Naive thymus-derived CD8-positive, alpha-beta T cell (primary cell): ENCODE results near the gene OR2A14. TPM values are rescaled to one million over a fixed set of nuclear protein-coding genes. Genes with fewer than 3 reads are reported as not detected.
"Not testable (repeated sequence)": the region's sequence is repeated elsewhere in the genome, so short reads cannot be mapped to it uniquely, and the experiment has no call there.

Source experiments
- ATAC-seq, 2 donors: fragments of 150-1000 bp; cut with Tn5 transposase in 1 of 2; sonication (Bioruptor Pico), chemical (Tn5 transposase) in 1 of 2; 1 replicate in 1 of 2; 2 replicates in 1 of 2; pipeline ENCODE4 v1.10.0; 2021; ENCODE audit warnings: mild to moderate bottlenecking in 2 of 2, moderate library complexity in 2 of 2
- POLR2A ChIA-PET: fragments of 350-600 bp; sonication (Branson Sonifier 250); formaldehyde crosslinking; loops from one replicate; lab custom pipeline; 2021; ENCODE audit warnings: antibody characterized with exemption; lab: Charles Lee
- DNase-seq, 10 donors: peaks; one replicate each; pipeline versions ENCODE4 v3.0.0 to v3.0.0-alpha.2; 2020 to 2022
- H3K27ac Mint-ChIP-seq, 10 donors: one replicate each; pipeline ENCODE4 v1.8.0; 2020 to 2022; ENCODE audit warnings: mild to moderate bottlenecking in 10 of 10, mixed read lengths in 10 of 10, moderate library complexity in 4 of 10, inconsistent platforms in 1 of 10
- H3K27me3 Mint-ChIP-seq, 5 donors: one replicate each; pipeline ENCODE4 v1.8.0; 2021 to 2022; ENCODE audit warnings: mixed read lengths in 5 of 5
- H3K36me3 Mint-ChIP-seq, 3 donors: one replicate each; pipeline ENCODE4 v1.8.0; 2020 to 2022; ENCODE audit warnings: mixed read lengths in 3 of 3, mild to moderate bottlenecking in 2 of 3, inconsistent platforms in 1 of 3
- H3K4me1 Mint-ChIP-seq, 4 donors: one replicate each; pipeline ENCODE4 v1.8.0; 2021 to 2022; ENCODE audit warnings: mixed read lengths in 4 of 4
- H3K4me3 Mint-ChIP-seq, 10 donors: one replicate each; pipeline ENCODE4 v1.8.0; 2020 to 2022; ENCODE audit warnings: mild to moderate bottlenecking in 10 of 10, mixed read lengths in 10 of 10, moderate library complexity in 6 of 10, inconsistent platforms in 1 of 10
- H3K9me3 Mint-ChIP-seq, 9 donors: one replicate each; pipeline ENCODE4 v1.8.0; 2020 to 2022; ENCODE audit warnings: mixed read lengths in 9 of 9, mild to moderate bottlenecking in 3 of 9, inconsistent platforms in 1 of 9, moderate library complexity in 1 of 9
- polyA plus RNA-seq, 3 donors: library from polyadenylated mRNA; unstranded; fragments of 300-500 nt; fragmentation: Illumina TruSeq; gene quantifications; one replicate each; pipeline ENCODE4 v1.2.3, GENCODE V29; 2021
- total RNA-seq, 8 experiments: library from RNA in 2 of 8; stranded (reverse) in 2 of 8; gene quantifications; one replicate each; pipeline ENCODE4 v1.2.3 and lab custom pipeline; 2021 to 2026

The OR2A14 gene
- total and polyA plus RNA-seq, 5 experiments from 2014 or later, result not detected

DNA sequence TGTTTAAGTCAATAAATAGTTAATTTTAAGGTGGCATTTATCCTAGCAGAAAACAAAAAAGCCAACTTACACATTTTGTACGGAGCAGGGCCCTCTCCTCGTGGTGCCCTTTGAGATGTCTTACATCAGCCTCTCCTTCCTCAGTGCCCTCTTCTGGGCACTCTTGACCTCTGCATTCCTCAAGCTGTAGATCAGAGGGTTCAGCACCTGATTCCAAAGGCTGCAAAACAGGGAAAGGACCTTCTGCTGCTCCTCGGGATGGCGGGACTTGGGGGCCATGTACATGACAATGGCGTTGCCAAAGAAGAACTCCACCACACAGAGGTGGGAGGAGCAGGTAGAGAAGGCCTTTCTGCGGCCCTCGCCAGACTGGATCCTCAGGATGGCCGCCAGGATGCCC is 4.6 kb upstream of the OR2A14 start:
- Mint-ChIP-seq H3K9me3 (peaks cover 0 to 5% (median 0%) of the 10 kb centered on the region in 9 donors), H3K36me3 (peaks cover 0 to 3% (median 0%) of the 10 kb centered on the region in 3 donors), H3K4me1 (no peaks in the 10 kb centered on the region), H3K27ac (no peak overlapping the region), H3K27me3 (peaks cover 0 to 8% (median 2%) of the 10 kb centered on the region in 5 donors), H3K4me3 (no peak overlapping the region)
- POLR2A ChIA-PET, result no interaction called here
- DNase-seq (no peak), ATAC-seq (no peak)

DNA sequence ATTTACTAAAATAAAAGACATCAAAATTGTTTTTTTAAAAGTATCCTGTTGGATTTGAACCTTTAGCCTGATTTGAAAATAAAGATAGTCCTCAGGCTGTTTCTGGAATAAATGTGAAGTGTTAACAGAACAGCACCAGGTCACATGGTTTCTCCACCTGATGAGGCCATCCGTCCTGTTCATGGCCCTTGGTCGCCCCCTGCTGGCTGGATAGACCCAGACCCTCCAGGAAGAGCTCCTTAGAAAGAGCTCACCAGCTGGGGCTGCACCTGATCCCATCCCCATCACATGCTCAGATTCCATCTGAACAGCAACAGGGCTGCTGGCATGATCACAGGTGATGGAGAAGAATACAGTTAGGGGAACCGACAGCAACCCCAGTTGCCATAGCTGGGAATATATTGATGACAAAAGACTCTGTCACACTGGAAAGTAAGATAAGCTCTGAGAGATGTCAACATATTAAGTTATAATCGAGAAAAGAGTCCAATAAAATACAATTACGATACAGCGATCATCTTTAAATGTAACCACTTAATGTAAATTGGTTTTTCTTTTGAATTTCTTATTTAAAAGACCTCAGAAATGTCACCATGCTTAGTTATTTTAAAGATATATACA is 4.8 kb downstream of the OR2A14 start:
- Mint-ChIP-seq H3K36me3 (no peaks in the 10 kb centered on the region), H3K4me1 (peaks cover 0 to 2% (median 0%) of the 10 kb centered on the region in 4 donors), H3K4me3 (no peak overlapping the region), H3K27me3 (peaks cover 3 to 10% (median 9%) of the 10 kb centered on the region in 5 donors), H3K9me3 (no peaks in the 10 kb centered on the region), H3K27ac (peak overlapping the region in 1 of 10 donors; percentile 66)
- peak; percentile 68 to 93 (median 82) for DNase-seq
- POLR2A ChIA-PET, result no interaction called here
- peak; percentile 100 for ATAC-seq

DNA sequence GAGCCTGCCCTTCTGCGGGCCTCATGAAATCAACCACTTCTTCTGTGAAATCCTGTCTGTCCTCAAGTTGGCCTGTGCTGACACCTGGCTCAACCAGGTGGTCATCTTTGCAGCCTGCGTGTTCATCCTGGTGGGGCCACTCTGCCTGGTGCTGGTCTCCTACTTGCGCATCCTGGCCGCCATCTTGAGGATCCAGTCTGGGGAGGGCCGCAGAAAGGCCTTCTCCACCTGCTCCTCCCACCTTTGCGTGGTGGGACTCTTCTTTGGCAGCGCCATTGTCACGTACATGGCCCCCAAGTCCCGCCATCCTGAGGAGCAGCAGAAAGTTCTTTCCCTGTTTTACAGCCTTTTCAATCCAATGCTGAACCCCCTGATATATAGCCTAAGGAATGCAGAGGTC is 6.6 kb downstream of the OR2A14 start:
- H3K4me3 Mint-ChIP-seq, POLR2A ChIA-PET, H3K9me3 Mint-ChIP-seq, H3K4me1 Mint-ChIP-seq, ATAC-seq, H3K36me3 Mint-ChIP-seq, DNase-seq: not testable (repeated sequence)
- H3K27ac Mint-ChIP-seq, result peak overlapping the region in 1 of 10 donors; percentile 43
- peaks cover 3 to 10% (median 9%) of the 10 kb centered on the region in 5 donors for H3K27me3 Mint-ChIP-seq

DNA sequence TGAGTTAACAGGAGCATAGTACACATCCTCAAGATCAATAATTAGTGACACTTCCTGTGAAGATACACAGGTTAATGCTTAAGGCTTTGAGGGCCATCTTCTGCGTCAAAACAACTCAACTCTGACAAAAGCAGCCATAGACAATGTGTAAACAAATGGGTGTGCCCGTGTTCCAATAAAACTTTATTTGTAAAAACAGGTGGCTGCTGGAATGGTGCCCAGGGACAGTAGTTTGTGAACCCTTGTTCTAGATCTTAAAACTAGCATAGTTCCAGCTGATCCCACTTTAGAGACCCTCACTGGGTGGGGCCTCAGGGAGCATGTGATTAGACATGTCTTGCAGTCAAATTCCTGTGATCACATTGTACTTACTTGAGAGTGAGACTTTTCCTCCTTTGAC is 7.8 kb downstream of the OR2A14 start:
- ATAC-seq, result no peak
- H3K9me3 Mint-ChIP-seq, result no peaks in the 10 kb centered on the region
- peaks cover 3 to 10% (median 9%) of the 10 kb centered on the region in 5 donors for H3K27me3 Mint-ChIP-seq

DNA sequence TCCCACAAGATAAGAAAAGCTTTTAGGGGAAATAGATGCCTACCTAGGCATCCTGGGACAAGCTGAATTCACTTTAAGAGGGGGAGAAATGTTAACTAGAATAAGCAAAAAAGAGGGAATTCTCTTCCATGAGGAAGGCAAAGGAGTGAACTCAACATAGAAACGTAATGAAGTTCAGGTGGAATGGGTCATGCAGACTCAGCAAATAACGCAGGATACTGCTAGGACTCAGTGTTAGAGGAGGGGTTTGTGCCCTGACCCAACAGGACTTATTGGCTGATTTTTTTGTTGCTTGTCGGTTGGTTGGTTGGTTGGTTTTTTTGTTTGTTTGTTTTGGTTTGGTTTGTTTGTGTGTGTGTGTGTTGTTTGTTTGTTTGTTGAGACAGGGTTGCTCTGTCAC is 9.3 kb downstream of the OR2A14 start:
- no peak for DNase-seq
- Mint-ChIP-seq H3K4me3 (no peak overlapping the region), H3K27me3 (peaks cover 3 to 10% (median 9%) of the 10 kb centered on the region in 5 donors), H3K36me3 (no peaks in the 10 kb centered on the region), H3K9me3 (no peaks in the 10 kb centered on the region), H3K4me1 (peaks cover 0 to 2% (median 0%) of the 10 kb centered on the region in 4 donors), H3K27ac (peak overlapping the region in 1 of 10 donors; percentile 12)
- no peak for ATAC-seq
- POLR2A ChIA-PET, result no interaction called here

More for the DNA sequence above, 7.8 kb downstream of the OR2A14 start:
- Mint-ChIP-seq H3K4me3 (no peak overlapping the region), H3K36me3 (no peaks in the 10 kb centered on the region), H3K4me1 (peaks cover 0 to 2% (median 0%) of the 10 kb centered on the region in 4 donors), H3K27ac (no peak overlapping the region)
- DNase-seq, result no peak
- POLR2A ChIA-PET, result no interaction called here

DNA sequence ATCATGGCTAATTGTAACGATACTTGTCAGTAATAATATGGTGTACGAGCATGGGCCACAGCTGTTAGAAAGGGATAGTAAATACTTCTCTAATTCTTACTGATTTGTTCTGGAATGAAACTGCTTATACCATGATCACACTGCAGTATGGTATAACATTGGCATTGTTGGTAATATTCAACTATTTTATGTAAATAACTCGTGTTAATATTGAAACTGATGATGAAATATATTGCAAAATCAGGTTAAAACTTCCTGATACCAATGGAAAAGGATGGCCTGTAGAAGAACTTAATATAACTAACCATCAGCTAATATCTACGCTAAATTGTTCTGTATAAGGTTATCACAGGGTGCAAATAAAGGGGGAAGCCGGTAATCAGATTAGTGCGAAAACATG is 10.3 kb downstream of the OR2A14 start:
- H3K4me3 Mint-ChIP-seq, result no peak overlapping the region
- H3K36me3 Mint-ChIP-seq, result no peaks in the 10 kb centered on the region
- ATAC-seq (no peak), DNase-seq (no peak)
- H3K27me3 Mint-ChIP-seq, result peaks cover 3 to 10% (median 8%) of the 10 kb centered on the region in 5 donors
- POLR2A ChIA-PET, result no interaction called here
- H3K27ac Mint-ChIP-seq, result no peak overlapping the region
- no peaks in the 10 kb centered on the region for H3K4me1 Mint-ChIP-seq
- H3K9me3 Mint-ChIP-seq, result no peaks in the 10 kb centered on the region

DNA sequence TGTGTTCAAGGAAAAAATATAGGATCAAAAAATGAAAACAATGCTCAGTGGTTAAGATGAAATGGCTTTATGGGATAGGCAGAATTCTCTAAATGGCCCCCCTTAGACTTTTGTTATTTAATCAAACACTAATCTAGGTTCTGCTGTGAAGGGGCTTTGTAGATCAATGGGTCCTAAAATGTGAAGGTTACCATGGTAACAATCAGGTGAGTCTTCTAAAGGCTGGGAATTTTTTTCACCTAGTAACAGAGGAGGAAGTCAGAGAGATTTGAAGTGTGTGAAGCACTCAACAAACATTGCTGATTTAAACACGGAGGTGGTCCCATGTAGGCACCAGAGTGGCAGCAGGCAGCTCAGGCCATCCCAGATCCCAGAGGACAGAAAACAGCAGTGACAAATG is 11.1 kb downstream of the OR2A14 start:
- no peak for ATAC-seq
- Mint-ChIP-seq H3K27me3 (peaks cover 1 to 9% (median 6%) of the 10 kb centered on the region in 5 donors), H3K4me3 (no peak overlapping the region), H3K36me3 (no peaks in the 10 kb centered on the region), H3K9me3 (no peaks in the 10 kb centered on the region), H3K27ac (no peak overlapping the region), H3K4me1 (no peaks in the 10 kb centered on the region)
- POLR2A ChIA-PET, result no interaction called here
- DNase-seq, result no peak

DNA sequence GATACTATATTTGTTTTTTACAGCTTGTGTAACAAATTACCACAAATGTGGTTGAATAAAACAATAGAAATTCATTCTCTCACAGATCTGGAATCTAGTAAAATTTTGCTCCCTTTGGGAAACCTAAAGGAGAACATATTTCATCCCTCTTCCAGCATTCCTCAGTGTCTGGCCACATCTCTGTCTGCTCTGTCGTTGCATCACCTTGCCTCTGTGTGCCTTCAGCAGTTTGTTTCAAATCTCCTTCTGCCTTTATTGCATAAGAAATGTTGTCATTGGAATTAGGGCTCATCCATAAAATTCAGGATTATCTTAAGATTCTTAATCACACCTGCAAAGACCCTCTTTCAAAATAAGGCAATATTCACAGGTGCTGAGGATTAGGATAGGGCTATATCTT is 14.5 kb downstream of the OR2A14 start:
- DNase-seq (no peak), ATAC-seq (no peak)
- H3K4me1 Mint-ChIP-seq, result no peaks in the 10 kb centered on the region
- H3K27ac Mint-ChIP-seq, result no peak overlapping the region
- no peaks in the 10 kb centered on the region for H3K27me3 Mint-ChIP-seq
- peaks cover 0 to 2% (median 0%) of the 10 kb centered on the region in 9 donors for H3K9me3 Mint-ChIP-seq
- POLR2A ChIA-PET, result no interaction called here
- H3K4me3 Mint-ChIP-seq, result no peak overlapping the region
- H3K36me3 Mint-ChIP-seq, result peaks cover 0 to 2% (median 0%) of the 10 kb centered on the region in 3 donors

DNA sequence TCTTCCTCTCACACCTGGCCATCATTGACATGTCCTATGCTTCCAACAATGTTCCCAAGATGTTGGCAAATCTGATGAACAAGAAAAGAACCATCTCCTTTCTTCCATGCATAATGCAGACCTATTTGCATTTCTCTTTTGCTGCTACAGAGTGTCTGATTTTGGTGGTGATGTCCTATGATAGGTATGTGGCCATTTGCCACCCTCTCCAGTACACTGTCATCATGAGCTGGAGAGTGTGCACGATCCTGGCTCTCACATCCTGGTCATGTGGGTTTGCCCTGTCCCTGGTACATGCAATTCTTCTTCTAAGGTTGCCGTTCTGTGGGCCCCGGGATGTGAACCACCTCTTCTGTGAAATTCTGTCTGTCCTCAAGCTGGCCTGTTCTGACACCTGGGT is 19.2 kb downstream of the OR2A14 start:
- peaks cover 0 to 2% (median 0%) of the 10 kb centered on the region in 5 donors for H3K27me3 Mint-ChIP-seq
- POLR2A ChIA-PET, result no interaction called here
- no peak for ATAC-seq
- H3K9me3 Mint-ChIP-seq, result peaks cover 0 to 24% (median 10%) of the 10 kb centered on the region in 9 donors
- H3K4me1 Mint-ChIP-seq, result no peaks in the 10 kb centered on the region
- no peak overlapping the region for H3K4me3 Mint-ChIP-seq
- DNase-seq, result no peak
- peak overlapping the region in 1 of 10 donors; percentile 8 for H3K27ac Mint-ChIP-seq
- H3K36me3 Mint-ChIP-seq, result peaks cover 0 to 12% (median 4%) of the 10 kb centered on the region in 3 donors

DNA sequence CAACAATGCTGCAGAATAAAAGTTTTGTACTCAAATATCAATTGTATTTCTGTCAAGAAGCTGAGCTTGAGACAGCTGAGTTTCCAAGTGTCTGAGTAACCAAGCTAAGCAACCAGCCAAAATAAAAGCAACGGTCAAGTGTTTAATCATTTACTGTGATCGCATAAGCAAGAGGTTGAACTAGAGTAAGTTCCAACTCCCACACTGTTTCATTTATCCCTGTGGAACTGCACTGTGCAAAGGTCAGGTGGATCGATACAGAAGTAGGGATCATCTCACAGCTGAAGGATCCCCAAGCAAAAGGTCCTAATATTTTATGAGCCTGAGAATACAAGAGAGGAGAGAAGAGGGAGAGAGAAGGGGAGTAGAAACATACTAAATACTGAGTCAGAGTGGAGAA is 21.4 kb downstream of the OR2A14 start:
- ATAC-seq, result no peak
- POLR2A ChIA-PET, result no interaction called here
- no peak overlapping the region for H3K4me3 Mint-ChIP-seq
- H3K27ac Mint-ChIP-seq, result no peak overlapping the region
- DNase-seq, result no peak
- H3K4me1 Mint-ChIP-seq, result no peaks in the 10 kb centered on the region
- peaks cover 16 to 47% (median 28%) of the 10 kb centered on the region in 9 donors for H3K9me3 Mint-ChIP-seq
- peaks cover 5 to 22% (median 22%) of the 10 kb centered on the region in 3 donors for H3K36me3 Mint-ChIP-seq
- peaks cover 0 to 8% (median 2%) of the 10 kb centered on the region in 5 donors for H3K27me3 Mint-ChIP-seq

DNA sequence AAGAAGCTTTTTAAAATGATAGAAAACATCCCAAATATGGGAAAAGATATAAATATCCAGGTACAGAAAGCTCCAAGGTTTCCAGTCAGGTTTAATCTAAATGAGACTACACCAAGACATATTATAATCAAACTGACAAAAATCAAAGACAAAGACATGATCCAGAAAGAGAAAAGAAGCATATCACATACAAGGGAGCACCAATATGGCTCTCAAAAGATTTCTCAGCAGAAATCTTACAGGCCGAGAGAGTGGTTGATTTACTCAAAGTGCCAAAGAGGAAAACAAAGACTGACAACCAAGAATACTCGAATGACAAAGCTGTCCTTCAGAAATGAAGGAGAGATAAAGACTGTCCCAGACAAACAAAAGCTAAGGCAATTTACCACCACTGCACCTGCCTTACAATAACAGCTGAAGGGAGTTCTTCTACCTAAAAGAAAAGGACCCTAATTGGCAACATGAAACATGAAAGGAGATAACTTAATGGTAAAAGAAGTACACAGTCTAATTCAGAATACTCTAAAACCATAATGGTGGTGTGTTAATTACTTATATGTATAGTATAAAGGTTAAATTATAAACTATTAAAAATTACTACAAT is 25.4 kb downstream of the OR2A14 start:
- no peaks in the 10 kb centered on the region for H3K4me1 Mint-ChIP-seq
- H3K9me3 Mint-ChIP-seq, result peaks cover 23 to 68% (median 37%) of the 10 kb centered on the region in 9 donors
- DNase-seq (no peak), ATAC-seq (no peak)
- POLR2A ChIA-PET, result no interaction called here
- H3K4me3 Mint-ChIP-seq, result no peak overlapping the region
- no peak overlapping the region for H3K27ac Mint-ChIP-seq
- H3K27me3 Mint-ChIP-seq, result peaks cover 3 to 16% (median 11%) of the 10 kb centered on the region in 5 donors
- H3K36me3 Mint-ChIP-seq, result peaks cover 5 to 41% (median 26%) of the 10 kb centered on the region in 3 donors

DNA sequence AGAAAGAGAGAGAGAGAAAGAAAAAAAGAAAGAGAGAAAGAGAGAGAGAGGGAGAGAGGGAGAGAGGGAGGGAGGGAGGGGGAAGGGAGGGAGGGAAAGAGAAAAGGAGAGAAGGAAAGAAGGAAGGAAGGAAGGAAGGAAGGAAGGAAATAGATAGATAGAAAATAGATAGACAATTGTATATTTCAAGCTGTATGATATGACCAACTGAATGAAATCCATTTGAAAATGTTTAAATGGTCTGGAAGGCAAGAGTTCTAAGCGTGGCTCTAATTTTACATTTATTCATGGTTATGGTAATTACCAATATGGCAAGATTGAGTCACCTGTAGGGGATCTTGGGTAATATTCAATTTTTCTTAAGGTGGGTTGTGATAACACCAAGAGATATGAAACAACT is 35.9 kb downstream of the OR2A14 start:
- Mint-ChIP-seq H3K4me3 (no peak overlapping the region), H3K36me3 (no peaks in the 10 kb centered on the region), H3K27ac (no peak overlapping the region), H3K9me3 (peaks cover 0 to 2% (median 0%) of the 10 kb centered on the region in 9 donors), H3K4me1 (peaks cover 0 to 2% (median 0%) of the 10 kb centered on the region in 4 donors), H3K27me3 (peaks cover 7 to 35% (median 13%) of the 10 kb centered on the region in 5 donors)
- DNase-seq (no peak), ATAC-seq (no peak)
- POLR2A ChIA-PET, result no interaction called here

DNA sequence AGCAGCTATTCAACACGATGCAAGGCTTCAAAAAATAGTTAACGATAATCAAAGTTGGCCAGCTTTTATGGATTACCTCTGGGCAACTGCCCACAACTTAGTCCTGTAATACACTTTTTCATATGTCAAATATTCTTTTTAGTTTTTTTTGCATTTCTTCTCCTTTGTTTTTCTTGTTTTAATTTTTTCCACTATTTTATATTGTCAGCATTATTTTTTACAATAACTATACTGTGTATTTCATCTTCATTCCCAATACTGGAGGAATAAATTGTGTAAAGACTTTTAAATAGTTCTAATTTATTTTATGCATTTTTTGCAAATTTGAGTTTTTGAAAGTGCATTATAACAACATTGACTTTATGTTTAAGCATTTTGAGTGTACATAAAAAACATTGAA is 41.8 kb downstream of the OR2A14 start:
- Mint-ChIP-seq H3K4me1 (peaks cover 0 to 2% (median 0%) of the 10 kb centered on the region in 4 donors), H3K27me3 (peaks cover 6 to 21% (median 12%) of the 10 kb centered on the region in 5 donors), H3K9me3 (peaks cover 0 to 4% (median 0%) of the 10 kb centered on the region in 9 donors), H3K27ac (no peak overlapping the region), H3K36me3 (peaks cover 0 to 2% (median 0%) of the 10 kb centered on the region in 3 donors), H3K4me3 (no peak overlapping the region)
- POLR2A ChIA-PET, result no interaction called here
- ATAC-seq (no peak), DNase-seq (no peak)
